Gastroesophageal sphincter (tissue), 3 donors: ENCODE data around the gene CRIM1.

Source experiments
- CTCF ChIP-seq, 4 experiments: fragments of 200-600 bp in 2 of 4; fragments of 450-650 bp in 2 of 4; sonication (generic) in 1 of 4; IDR thresholded peaks; one replicate each; pipeline ENCODE4 v1.5.1; 2017 to 2019; ENCODE audit warnings: antibody characterized with exemption in 4 of 4, mild to moderate bottlenecking in 2 of 4, moderate library complexity in 2 of 4
- EP300 ChIP-seq: sonication (generic); formaldehyde crosslinking; IDR thresholded peaks from one replicate; pipeline ENCODE4 v1.6.1; 2017; ENCODE audit warnings: antibody characterized with exemption, mild to moderate bottlenecking
- POLR2A ChIP-seq, 2 donors: fragments of 450-650 bp; IDR thresholded peaks; one replicate each; pipeline ENCODE4 v1.6.1; 2017; ENCODE audit warnings: antibody characterized with exemption in 2 of 2, mild to moderate bottlenecking in 2 of 2, moderate library complexity in 1 of 2
- POLR2AphosphoS5 ChIP-seq: sonication (generic); formaldehyde crosslinking; IDR thresholded peaks from one replicate; pipeline ENCODE4 v1.6.1; 2017; ENCODE audit warnings: antibody characterized with exemption

GRCh38 chr2:36351736-36352349 lies 3.7 kb upstream of the CRIM1 start:
- peak; percentile 62 to 76 (median 67) for TF ChIP-seq CTCF (IDR thresholded peaks at IDR 0.05)
- no peak for TF ChIP-seq POLR2AphosphoS5
- TF ChIP-seq POLR2A (IDR thresholded peaks at IDR 0.05) = no peak
- TF ChIP-seq EP300 = no peak
